Panc1 (cell line): ENCODE measurements around the gene WSCD2. TPM values are rescaled to one million over a fixed set of nuclear protein-coding genes. Genes with fewer than 3 reads are reported as not detected.

ENCODE experiments used
- ATAC-seq: fragments of 200-7000 bp; cut with Tn5 transposase; 2 replicates; pipeline ENCODE4 v1.9.1; 2020; ENCODE audit warnings: mild to moderate bottlenecking, moderate library complexity
- BruUV-seq: library from RNA; stranded (reverse); fragments of 400-500 nt; replicated peaks from 2 replicates; lab custom pipeline; 2021; lab: Mats Ljungman, UMichigan
- CTCF ChIA-PET: fragments of 300-600 bp; sonication (Branson Sonifier 250); formaldehyde crosslinking; loops from one replicate; lab custom pipeline; 2022; ENCODE audit warnings: antibody characterized with exemption; lab: Charles Lee
- POLR2A ChIA-PET: fragments of 300-600 bp; sonication (Branson Sonifier 250); formaldehyde crosslinking; loops from one replicate; lab custom pipeline; 2022; ENCODE audit warnings: antibody characterized with exemption; lab: Charles Lee
- DNase-seq: peaks from one replicate; pipeline ENCODE4 v3.0.0-alpha.2; 2010; ENCODE audit warnings: low read depth, low spot score
- H3K27ac ChIP-seq: 2 replicates; pipeline ENCODE4 v1.5.1; 2011; ENCODE audit warnings: mild to moderate bottlenecking, low read length, inconsistent platforms
- H3K27me3 ChIP-seq: fragments of 200-500 bp; sonication (Bioruptor generic); 2 replicates; pipeline ENCODE4 v1.6.0; 2014; ENCODE audit warnings: low read length, inconsistent platforms; ENCODE audit not compliant: control insufficient read depth, insufficient read depth
- H3K36me3 ChIP-seq: fragments of 200-500 bp; sonication (Bioruptor generic); 2 replicates; pipeline ENCODE4 v1.5.1; 2014; ENCODE audit warnings: inconsistent platforms, mild to moderate bottlenecking, low read length, moderate library complexity; ENCODE audit not compliant: control insufficient read depth, insufficient read depth
- H3K4me1 ChIP-seq: 2 replicates; pipeline ENCODE4 v1.5.1; 2011; ENCODE audit warnings: inconsistent platforms, mild to moderate bottlenecking, low read length, moderate library complexity; ENCODE audit not compliant: control insufficient read depth, insufficient read depth
- H3K4me3 ChIP-seq, 2 experiments: 2 replicates each; pipeline ENCODE4 v1.5.1; 2011 to 2012; ENCODE audit warnings: low read depth in 2 of 2, low read length in 2 of 2, mild to moderate bottlenecking in 2 of 2, inconsistent platforms in 1 of 2, moderate library complexity in 1 of 2
- H3K9me3 ChIP-seq: fragments of 200-500 bp; sonication (Bioruptor generic); 2 replicates; pipeline ENCODE4 v1.5.1; 2014; ENCODE audit warnings: low read depth, mild to moderate bottlenecking, inconsistent platforms, low read length, moderate library complexity; ENCODE audit not compliant: control insufficient read depth, insufficient read depth
- POLR2AphosphoS5 ChIP-seq: IDR thresholded peaks from 2 replicates; pipeline ENCODE4 v1.6.1; 2012; ENCODE audit warnings: mild to moderate bottlenecking, low read depth, low read length, moderate library complexity
- REST ChIP-seq, 2 experiments: IDR thresholded peaks; 2 replicates each; pipeline ENCODE4 v1.6.1; 2011 to 2012; ENCODE audit warnings: low read depth in 2 of 2, control low read depth in 1 of 2, low read length in 1 of 2, mild to moderate bottlenecking in 1 of 2, moderate library complexity in 1 of 2; ENCODE audit not compliant: insufficient read depth in 1 of 2
- SIN3A ChIP-seq: IDR thresholded peaks from 2 replicates; pipeline ENCODE4 v1.6.1; 2012; ENCODE audit warnings: low read depth, mild to moderate bottlenecking, low read length, moderate library complexity, borderline replicate concordance; ENCODE audit not compliant: insufficient read depth
- TCF7L2 ChIP-seq: IDR thresholded peaks from 2 replicates; pipeline ENCODE4 v1.6.1; 2011; ENCODE audit warnings: mild to moderate bottlenecking, low read depth, low read length, inconsistent platforms
- in situ Hi-C: cut with HindIII; loops from 2 replicates; pipeline ENCODE4 v1.10.0; 2016; ENCODE audit warnings: low sequenced_read_pairs, low pct_unique_long_range_greater_than_20kb
- intact Hi-C: fragments of 100-400 bp; cut with micrococcal nuclease; formaldehyde crosslinking; loops from one replicate; pipeline ENCODE4 v1.10.0; 2022; ENCODE audit not compliant: unreplicated experiment
- total RNA-seq: library from RNA; stranded (reverse); gene quantifications from one replicate; pipeline ENCODE4 v1.2.1, GENCODE V29; 2021; ENCODE audit not compliant: unreplicated experiment
- TF ChIP-seq, protein P1 (sequence below): fragments of 450-650 bp; IDR thresholded peaks from 2 replicates; pipeline ENCODE4 v1.5.1; 2017; ENCODE audit warnings: mild to moderate bottlenecking

The WSCD2 gene
- total RNA-seq, 1 experiment from 2014 or later: 0.64 TPM

- no peaks in the 10 kb centered on the region for H3K4me1 ChIP-seq
- no peak overlapping the region for H3K27ac ChIP-seq
- ChIA-PET POLR2A (no interaction called here), CTCF (no interaction called here)
- TF ChIP-seq SIN3A (no peak), TCF7L2 (no peak), POLR2AphosphoS5 (no peak), REST (IDR thresholded peaks at IDR 0.05; ENCODE audit: insufficient read depth in 1 of 2, low read depth in 2 of 2, low read length in 1 of 2) (no peak)
- TF ChIP-seq, protein P1, sequence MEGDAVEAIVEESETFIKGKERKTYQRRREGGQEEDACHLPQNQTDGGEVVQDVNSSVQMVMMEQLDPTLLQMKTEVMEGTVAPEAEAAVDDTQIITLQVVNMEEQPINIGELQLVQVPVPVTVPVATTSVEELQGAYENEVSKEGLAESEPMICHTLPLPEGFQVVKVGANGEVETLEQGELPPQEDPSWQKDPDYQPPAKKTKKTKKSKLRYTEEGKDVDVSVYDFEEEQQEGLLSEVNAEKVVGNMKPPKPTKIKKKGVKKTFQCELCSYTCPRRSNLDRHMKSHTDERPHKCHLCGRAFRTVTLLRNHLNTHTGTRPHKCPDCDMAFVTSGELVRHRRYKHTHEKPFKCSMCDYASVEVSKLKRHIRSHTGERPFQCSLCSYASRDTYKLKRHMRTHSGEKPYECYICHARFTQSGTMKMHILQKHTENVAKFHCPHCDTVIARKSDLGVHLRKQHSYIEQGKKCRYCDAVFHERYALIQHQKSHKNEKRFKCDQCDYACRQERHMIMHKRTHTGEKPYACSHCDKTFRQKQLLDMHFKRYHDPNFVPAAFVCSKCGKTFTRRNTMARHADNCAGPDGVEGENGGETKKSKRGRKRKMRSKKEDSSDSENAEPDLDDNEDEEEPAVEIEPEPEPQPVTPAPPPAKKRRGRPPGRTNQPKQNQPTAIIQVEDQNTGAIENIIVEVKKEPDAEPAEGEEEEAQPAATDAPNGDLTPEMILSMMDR: no peak
- DNase-seq (no peak), ATAC-seq (no peak)
- H3K9me3 ChIP-seq: no peaks in the 10 kb centered on the region
- no TSS peak for BruUV-seq
- intact Hi-C loops (no loop called here), in situ Hi-C loops (no loop called here)
- no peak overlapping the region for H3K4me3 ChIP-seq
- H3K36me3 ChIP-seq: no peaks in the 10 kb centered on the region
- H3K27me3 ChIP-seq: no peaks in the 10 kb centered on the region; the same call in 1 of the 2 replicates
Measured at GRCh38 chr12:108181095-108181454, 52.0 kb downstream of the WSCD2 start.

DNA sequence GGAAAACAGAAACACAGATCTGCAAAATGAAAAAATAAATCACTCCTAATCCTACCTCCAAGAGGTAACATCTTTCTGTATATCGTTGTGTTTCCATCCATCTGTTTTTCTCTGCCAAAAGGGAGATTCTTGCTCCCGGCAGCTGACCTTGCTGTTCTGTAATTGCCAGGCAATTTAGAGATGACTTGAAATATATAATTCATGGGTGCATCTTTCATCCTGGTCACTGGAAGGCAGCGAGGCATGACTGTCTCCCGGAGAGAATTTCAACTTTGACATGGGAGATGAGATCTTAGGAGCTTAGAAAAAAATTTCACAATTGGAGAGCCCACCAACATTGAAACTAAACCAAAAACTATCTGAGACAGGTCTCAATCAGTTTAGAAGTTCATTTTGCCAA lies 53.0 kb downstream of the WSCD2 start:
- intact Hi-C loops (no loop called here), in situ Hi-C loops (no loop called here)
- no peak for ATAC-seq
- H3K4me3 ChIP-seq: no peak overlapping the region
- no peak for DNase-seq
- no TSS peak for BruUV-seq
- no peak for TF ChIP-seq REST (IDR thresholded peaks at IDR 0.05; ENCODE audit: insufficient read depth in 1 of 2, low read depth in 2 of 2, low read length in 1 of 2)
- TF ChIP-seq POLR2AphosphoS5: no peak
- no peak for TF ChIP-seq TCF7L2
- no peak for TF ChIP-seq SIN3A
- TF ChIP-seq, protein P1: no peak
- no peaks in the 10 kb centered on the region for H3K9me3 ChIP-seq
- CTCF ChIA-PET: interaction anchor here (0.7 kb wide), 1 partner anchor 330 kb away, joined by 3 read pairs; no protein-coding TSS in a partner anchor
- no peaks in the 10 kb centered on the region; the same call in 1 of the 2 replicates for H3K27me3 ChIP-seq
- H3K4me1 ChIP-seq: no peaks in the 10 kb centered on the region
- POLR2A ChIA-PET: no interaction called here
- no peak overlapping the region for H3K27ac ChIP-seq
- H3K36me3 ChIP-seq: no peaks in the 10 kb centered on the region
